ENCODE data around the gene IFRD1. TPM values are rescaled to one million over a fixed set of nuclear protein-coding genes. Genes with fewer than 3 reads are reported as not detected.
A peak's percentile ranks its signal among the peaks of the same experiment; 100 is the strongest.

Gene IFRD1
- total RNA-seq, 1 experiment from 2014 or later: 79.6 TPM

- peaks cover 31% of the 10 kb centered on the region for H3K79me2 ChIP-seq (ENCODE audit: low read depth)
- peaks cover 30% of the 10 kb centered on the region for H3K4me1 ChIP-seq (replicated peaks; ENCODE audit: insufficient read depth)
- peaks cover 11% of the 10 kb centered on the region; the same call in 1 of the 2 replicates for H3F3A ChIP-seq (ENCODE audit: insufficient read depth, low read depth)
- ChIA-PET POLR2A (ENCODE audit: unreplicated experiment) (interaction anchor here (0.5 to 0.7 kb wide), 3 partner anchors 26 to 242 kb away, joined by 3 to 6 read pairs (median 6); partner anchors contain the start of gene ZNF277), CTCF (no interaction called here)
- TF ChIP-seq EZH2 (IDR thresholded peaks at IDR 0.05; ENCODE audit: low read depth): no peak
- intact Hi-C loops (cut with micrococcal nuclease; ENCODE audit: unreplicated experiment): no loop called here
- no peaks in the 10 kb centered on the region for H3K27me3 ChIP-seq (ENCODE audit: insufficient read depth, low read depth)
- peak overlapping the region; percentile 83 for H3K27ac ChIP-seq
- H3K9me2 ChIP-seq (ENCODE audit: insufficient read depth): no peaks in the 10 kb centered on the region
- no peak overlapping the region; the same call in 1 of the 2 replicates for H3K4me3 ChIP-seq
- no TSS peak for BruUV-seq (replicated peaks)
- H2AFZ ChIP-seq: no peak overlapping the region
- no peaks in the 10 kb centered on the region for H3K36me3 ChIP-seq (ENCODE audit: low read depth)
- H4K20me1 ChIP-seq (ENCODE audit: insufficient read depth): peaks cover 24% of the 10 kb centered on the region
- no peaks in the 10 kb centered on the region for H3K9me3 ChIP-seq (ENCODE audit: insufficient read depth, low read depth)
- DNase-seq: peak; percentile 6 to 39
- peak overlapping the region; percentile 79 for H3K4me2 ChIP-seq
Observed at GRCh38 chr7:112448891-112449290, 1.4 kb upstream of the IFRD1 start.

- peak overlapping the region; percentile 80; the same call in 1 of the 2 replicates for H2AFZ ChIP-seq
- no peaks in the 10 kb centered on the region for H3K27me3 ChIP-seq (ENCODE audit: insufficient read depth, low read depth)
- H3K9me3 ChIP-seq (ENCODE audit: insufficient read depth, low read depth): no peaks in the 10 kb centered on the region
- peaks cover 31% of the 10 kb centered on the region for H3K4me1 ChIP-seq (replicated peaks; ENCODE audit: insufficient read depth)
- peaks cover 29% of the 10 kb centered on the region for H4K20me1 ChIP-seq (ENCODE audit: insufficient read depth)
- H3K36me3 ChIP-seq (ENCODE audit: low read depth): no peaks in the 10 kb centered on the region
- peak overlapping the region; percentile 79 for H3K4me2 ChIP-seq
- ChIA-PET POLR2A (ENCODE audit: unreplicated experiment) (interaction anchor here (0.5 to 1.2 kb wide), 5 partner anchors 27 to 243 kb away, joined by 3 to 7 read pairs (median 6); partner anchors contain the start of gene ZNF277), CTCF (interaction anchor here (1.2 kb wide), 1 partner anchor 47 kb away, joined by 3 read pairs; no protein-coding TSS in a partner anchor)
- no peaks in the 10 kb centered on the region for H3K9me2 ChIP-seq (ENCODE audit: insufficient read depth)
- BruUV-seq (replicated peaks): no TSS peak
- no peak for TF ChIP-seq EZH2 (IDR thresholded peaks at IDR 0.05; ENCODE audit: low read depth)
- TF ChIP-seq CTCF (conservative IDR thresholded peaks at IDR 0.05): no peak
- H3K79me2 ChIP-seq (ENCODE audit: low read depth): peaks cover 36% of the 10 kb centered on the region
- H3K27ac ChIP-seq: peak overlapping the region; percentile 83
- peaks cover 11% of the 10 kb centered on the region; the same call in 1 of the 2 replicates for H3F3A ChIP-seq (ENCODE audit: insufficient read depth, low read depth)
- DNase-seq: peak; percentile 44 to 88
- H3K4me3 ChIP-seq: peak overlapping the region; percentile 100
- intact Hi-C loops (cut with micrococcal nuclease; ENCODE audit: unreplicated experiment): no loop called here
Observed at GRCh38 chr7:112449353-112449752, 907 bp upstream of the IFRD1 start.

- Histone ChIP-seq H2AFZ (peak overlapping the region; percentile 95), H3K27ac (peak overlapping the region; percentile 83), H3F3A (ENCODE audit: insufficient read depth, low read depth) (peaks cover 11% of the 10 kb centered on the region; the same call in 1 of the 2 replicates), H3K9me2 (ENCODE audit: insufficient read depth) (no peaks in the 10 kb centered on the region), H3K9me3 (ENCODE audit: insufficient read depth, low read depth) (no peaks in the 10 kb centered on the region), H3K4me1 (replicated peaks; ENCODE audit: insufficient read depth) (peaks cover 31% of the 10 kb centered on the region), H4K20me1 (ENCODE audit: insufficient read depth) (peaks cover 38% of the 10 kb centered on the region), H3K36me3 (ENCODE audit: low read depth) (peaks cover 8% of the 10 kb centered on the region), H3K79me2 (ENCODE audit: low read depth) (peaks cover 53% of the 10 kb centered on the region), H3K27me3 (ENCODE audit: insufficient read depth, low read depth) (no peaks in the 10 kb centered on the region), H3K4me3 (peak overlapping the region; percentile 100), H3K4me2 (peak overlapping the region; percentile 96)
- BruUV-seq (replicated peaks): no TSS peak
- intact Hi-C loops (cut with micrococcal nuclease; ENCODE audit: unreplicated experiment): loop anchor here (1.0 to 2.0 kb wide), 4 partner anchors 28 to 245 kb away; partner anchors contain the start of genes DOCK4 and ZNF277
- TF ChIP-seq EZH2 (IDR thresholded peaks at IDR 0.05; ENCODE audit: low read depth): no peak
- TF ChIP-seq CTCF (conservative IDR thresholded peaks at IDR 0.05): no peak
- CTCF ChIA-PET: interaction anchor here (0.8 to 0.9 kb wide), 2 partner anchors 8 to 33 kb away, joined by 4 read pairs; no protein-coding TSS in a partner anchor
- DNase-seq: peak; percentile 89 to 94
- POLR2A ChIA-PET (ENCODE audit: unreplicated experiment): interaction anchor here (0.6 to 1.2 kb wide), 10 partner anchors 10 to 1250 kb away, joined by 3 to 7 read pairs (median 4); no protein-coding TSS in a partner anchor
Observed at GRCh38 chr7:112450807-112451761, 824 bp downstream of the IFRD1 start.

Measured in PC-9 (cell line).